Endothelial cell of umbilical vein (primary cell): ENCODE results near the gene PLCG2. TPM values are rescaled to one million over a fixed set of nuclear protein-coding genes. Genes with fewer than 3 reads are reported as not detected.

ENCODE experiments used
- BruUV-seq: library from RNA; stranded (reverse); fragments of 400-500 nt; replicated peaks from 2 replicates; lab custom pipeline; 2021; lab: Mats Ljungman, UMichigan
- CTCF ChIA-PET: fragments of 300-600, 350-600 bp; sonication (Branson Sonifier 250); formaldehyde crosslinking; loops from one replicate; lab custom pipeline; 2021; ENCODE audit warnings: antibody characterized with exemption, inconsistent platforms; lab: Charles Lee
- POLR2A ChIA-PET: fragments of 300-600, 350-600 bp; sonication (Branson Sonifier 250); formaldehyde crosslinking; loops from one replicate; lab custom pipeline; 2021; ENCODE audit warnings: antibody characterized with exemption, inconsistent platforms; lab: Charles Lee
- DNase-seq: peaks from one replicate; pipeline ENCODE4 v3.0.0-alpha.2; 2011; ENCODE audit warnings: low read depth, low spot score
- FAIRE-seq: peaks from 2 replicates; lab custom pipeline; 2011; peaks lifted over from hg19 to GRCh38; lab: Jason Lieb, UNC
- H2AFZ ChIP-seq: 2 replicates; pipeline ENCODE4 v1.6.0; 2012; ENCODE audit warnings: low read depth, low read length, control low read depth, inconsistent platforms
- H3K27ac ChIP-seq: 2 replicates; pipeline ENCODE4 v1.5.1; 2011; ENCODE audit warnings: low read depth, mild to moderate bottlenecking, control low read depth, low read length, moderate library complexity; ENCODE audit not compliant: insufficient read depth
- H3K27me3 ChIP-seq, 2 experiments: 2 replicates each; pipeline versions ENCODE4 v1.6.0 to v1.6.1; 2011; ENCODE audit warnings: low read length in 2 of 2, mixed read lengths in 1 of 2; ENCODE audit not compliant: control insufficient read depth in 2 of 2, insufficient read depth in 2 of 2
- H3K36me3 ChIP-seq, 2 experiments: 2 replicates in 1 of 2; 3 replicates in 1 of 2; pipeline ENCODE4 v1.5.1; 2011; ENCODE audit warnings: low read length in 2 of 2, mild to moderate bottlenecking in 1 of 2, moderate library complexity in 1 of 2; ENCODE audit not compliant: control insufficient read depth in 2 of 2, insufficient read depth in 2 of 2; ENCODE audit errors: extremely low read depth in 1 of 2
- H3K4me1 ChIP-seq: 3 replicates; pipeline ENCODE4 v1.5.1; 2011; ENCODE audit warnings: mild to moderate bottlenecking, low read length; ENCODE audit not compliant: control insufficient read depth, insufficient read depth; ENCODE audit errors: extremely low read depth
- H3K4me2 ChIP-seq: 2 replicates; pipeline ENCODE4 v1.6.1; 2011; ENCODE audit warnings: low read length, control low read depth, mixed read lengths; ENCODE audit not compliant: insufficient read depth
- H3K4me3 ChIP-seq, 3 experiments: fragments of 200-600 bp in 1 of 3; sonication (generic), shearing (Covaris generic) in 1 of 3; replicated peaks in 1 of 3; 2 replicates each; pipeline ENCODE4 v1.5.1; 2011 to 2016; ENCODE audit warnings: control low read depth in 3 of 3, low read length in 3 of 3, mild to moderate bottlenecking in 2 of 3, inconsistent platforms in 1 of 3, low read depth in 1 of 3, moderate library complexity in 1 of 3; ENCODE audit not compliant: insufficient read depth in 1 of 3
- H3K79me2 ChIP-seq: 2 replicates; pipeline ENCODE4 v1.6.0; 2012; ENCODE audit warnings: low read length, inconsistent platforms; ENCODE audit not compliant: control insufficient read depth, insufficient read depth
- H3K9ac ChIP-seq: replicated peaks from 2 replicates; pipeline ENCODE3; 2011; ENCODE audit warnings: low read length, control low read depth; ENCODE audit not compliant: insufficient read depth; ENCODE audit errors: extremely low read depth
- H3K9me1 ChIP-seq: replicated peaks from 3 replicates; pipeline ENCODE4 v1.6.0; 2011; ENCODE audit warnings: mild to moderate bottlenecking, low read length; ENCODE audit not compliant: control insufficient read depth, insufficient read depth; ENCODE audit errors: extremely low read depth
- H3K9me3 ChIP-seq: replicated peaks from 2 replicates; pipeline ENCODE4 v1.5.1; 2012; ENCODE audit warnings: low read length, inconsistent platforms; ENCODE audit not compliant: control insufficient read depth, insufficient read depth
- H4K20me1 ChIP-seq: replicated peaks from 2 replicates; pipeline ENCODE3; 2011; ENCODE audit warnings: mild to moderate bottlenecking, low read length; ENCODE audit not compliant: control insufficient read depth, insufficient read depth; ENCODE audit errors: extremely low read depth
- CTCF ChIP-seq, 2 donors: IDR thresholded peaks; 1 replicate in 1 of 2; 2 replicates in 1 of 2; pipeline ENCODE4 v1.5.1; 2011; ENCODE audit warnings: low read length in 2 of 2, mild to moderate bottlenecking in 2 of 2, moderate library complexity in 2 of 2, control low read depth in 1 of 2, inconsistent platforms in 1 of 2, low read depth in 1 of 2; ENCODE audit not compliant: insufficient read depth in 1 of 2; ENCODE audit errors: extremely low read depth in 1 of 2
- EZH2 ChIP-seq: IDR thresholded peaks from 2 replicates; pipeline ENCODE4 v1.6.1; 2012; ENCODE audit warnings: borderline replicate concordance, low read depth, mild to moderate bottlenecking, moderate library complexity, low read length, inconsistent platforms; ENCODE audit not compliant: severe bottlenecking
- FOS ChIP-seq: IDR thresholded peaks from 2 replicates; pipeline ENCODE4 v1.6.1; 2011; ENCODE audit warnings: mild to moderate bottlenecking, low read length, moderate library complexity, borderline replicate concordance; ENCODE audit not compliant: insufficient read depth
- GATA2 ChIP-seq: IDR thresholded peaks from 2 replicates; pipeline ENCODE4 v1.7.0; 2011; ENCODE audit warnings: low read depth, mild to moderate bottlenecking, moderate library complexity, mixed read lengths, low read length; ENCODE audit not compliant: insufficient read length, insufficient read depth
- JUN ChIP-seq: IDR thresholded peaks from 2 replicates; pipeline ENCODE4 v1.6.1; 2011; ENCODE audit warnings: borderline replicate concordance, low read depth; ENCODE audit not compliant: insufficient read length, insufficient read depth
- MAX ChIP-seq: IDR thresholded peaks from 2 replicates; pipeline ENCODE4 v1.6.1; 2011; ENCODE audit not compliant: insufficient read depth, insufficient read length
- MYC ChIP-seq: IDR thresholded peaks from one replicate; pipeline ENCODE4 v1.6.1; 2011; ENCODE audit warnings: mild to moderate bottlenecking, low read depth, low read length
- POLR2A ChIP-seq: IDR thresholded peaks from 2 replicates; pipeline ENCODE4 v1.6.1; 2012; ENCODE audit warnings: low read depth, mild to moderate bottlenecking, control low read depth, low read length
- POLR2AphosphoS5 ChIP-seq: IDR thresholded peaks from 2 replicates; pipeline ENCODE4 v1.6.1; 2012; ENCODE audit warnings: low read depth, mild to moderate bottlenecking, control low read depth, low read length, moderate library complexity; ENCODE audit not compliant: insufficient read depth
- dilution Hi-C: fragments of 300-500 bp; cut with MboI; formaldehyde crosslinking; loops from one replicate; pipeline ENCODE4 v1.15.0; 2019; ENCODE audit warnings: low sequenced_read_pairs; ENCODE audit not compliant: extremely low pct_ligation_motif_present
- intact Hi-C: fragments of 100-400 bp; cut with micrococcal nuclease; formaldehyde crosslinking; loops from one replicate; pipeline ENCODE4 v1.10.0; 2022
- polyA plus RNA-seq, 4 experiments: library from polyadenylated mRNA; depleted of rRNA in 3 of 4; stranded (reverse) in 3 of 4; unstranded in 1 of 4; fragments of >200 nt; gene quantifications; 2 replicates each; pipeline versions ENCODE4 v1.2.1 to v1.2.3, GENCODE V29; 2011 to 2012; ENCODE audit warnings: missing spikeins in 1 of 4
- total RNA-seq: library from RNA; stranded (reverse); gene quantifications from 2 replicates; pipeline ENCODE4 v1.2.3, GENCODE V29; 2021

The PLCG2 gene
- total and polyA plus RNA-seq, 2 donors (not counting 3 experiments of a cell fraction or from before 2014, with no cell fraction given) = 10.8 to 13.6 TPM

GRCh38 chr16:81765111-81765919, 13.8 kb upstream of the PLCG2 start:
- no peak for FAIRE-seq
- H3K79me2 ChIP-seq = no peaks in the 10 kb centered on the region
- H3K27ac ChIP-seq = no peak overlapping the region
- no peaks in the 10 kb centered on the region for H3K9me3 ChIP-seq
- no peaks in the 10 kb centered on the region for H3K9me1 ChIP-seq
- dilution Hi-C loops = no loop called here
- no peak overlapping the region for H3K4me3 ChIP-seq
- no peaks in the 10 kb centered on the region for H4K20me1 ChIP-seq
- ChIA-PET POLR2A (no interaction called here), CTCF (interaction anchor here (1.0 to 2.3 kb wide), 3 partner anchors 9 to 114 kb away, joined by 3 to 7 read pairs (median 7); no protein-coding TSS in a partner anchor)
- no peak for DNase-seq
- intact Hi-C loops = no loop called here
- H2AFZ ChIP-seq = no peak overlapping the region
- H3K36me3 ChIP-seq = no peaks in the 10 kb centered on the region
- peaks cover 0 to 4% of the 10 kb centered on the region in 2 experiments for H3K27me3 ChIP-seq
- H3K4me1 ChIP-seq = no peaks in the 10 kb centered on the region
- no peak overlapping the region for H3K4me2 ChIP-seq
- TF ChIP-seq MAX (no peak), MYC (no peak), GATA2 (no peak), FOS (no peak), POLR2A (no peak), JUN (no peak), POLR2AphosphoS5 (no peak), CTCF (IDR thresholded peaks at IDR 0.05; ENCODE audit: extremely low read depth in 1 of 2, insufficient read depth in 1 of 2, low read depth in 1 of 2, low read length in 2 of 2) (no peak), EZH2 (no peak)
- no peak overlapping the region for H3K9ac ChIP-seq
- no TSS peak for BruUV-seq
